Left hindlimb (tissue), 1 donor: Measurements from ENCODE around the gene UBR1.
"Not testable (repeated sequence)": the region's sequence is repeated elsewhere in the genome, so short reads cannot be mapped to it uniquely, and the experiment has no call there.

ENCODE experiments used
- DNase-seq: peaks from one replicate; pipeline ENCODE4 v3.0.0-alpha.2; 2018

Gene UBR1

DNA sequence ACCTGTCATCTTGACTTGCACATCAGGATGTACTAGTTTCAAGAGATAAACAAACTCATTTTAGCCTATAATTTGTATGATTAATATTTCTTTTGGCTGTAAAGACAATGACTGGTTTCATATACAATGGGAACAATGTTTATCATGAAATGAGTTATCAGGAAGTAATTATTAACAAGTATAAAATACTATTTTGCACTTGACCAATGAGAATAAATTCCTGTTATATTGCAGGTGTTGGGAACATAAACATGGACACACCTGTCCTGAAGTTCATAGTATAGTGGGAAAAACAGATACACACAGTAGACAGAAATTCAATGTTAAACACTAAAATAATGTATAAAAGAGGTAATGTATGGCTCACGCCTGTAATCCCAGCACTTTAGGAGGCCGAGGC, 56.9 kb downstream of the UBR1 start:
- no peak for DNase-seq

- DNase-seq = no peak
Observed at GRCh38 chr15:43046484-43046883, 59.4 kb downstream of the UBR1 start.

GRCh38 chr15:43042885-43043284, 63.0 kb downstream of the UBR1 start:
- no peak for DNase-seq

- DNase-seq = not testable (repeated sequence)
Observed at GRCh38 chr15:43041085-43041484, 64.8 kb downstream of the UBR1 start.

DNA sequence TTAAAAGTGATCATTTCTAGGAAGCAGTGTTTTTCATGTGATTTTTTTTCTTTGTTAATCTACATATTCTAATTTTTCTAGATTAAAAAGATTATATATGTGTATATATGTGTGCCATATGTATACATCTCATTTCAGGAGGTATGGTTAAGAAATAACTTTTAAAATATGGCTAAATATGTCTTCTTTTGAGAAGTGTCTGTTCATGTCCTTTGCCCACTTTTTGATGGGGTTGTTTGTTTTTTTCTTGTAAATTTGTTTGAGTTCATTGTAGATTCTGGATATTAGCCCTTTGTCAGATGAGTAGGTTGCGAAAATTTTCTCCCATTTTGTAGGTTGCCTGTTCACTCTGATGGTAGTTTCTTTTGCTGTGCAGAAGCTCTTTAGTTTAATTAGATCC, 70.6 kb downstream of the UBR1 start:
- DNase-seq = not testable (repeated sequence)

- no peak for DNase-seq
Observed at GRCh38 chr15:43029476-43029875, 76.4 kb downstream of the UBR1 start.

DNA sequence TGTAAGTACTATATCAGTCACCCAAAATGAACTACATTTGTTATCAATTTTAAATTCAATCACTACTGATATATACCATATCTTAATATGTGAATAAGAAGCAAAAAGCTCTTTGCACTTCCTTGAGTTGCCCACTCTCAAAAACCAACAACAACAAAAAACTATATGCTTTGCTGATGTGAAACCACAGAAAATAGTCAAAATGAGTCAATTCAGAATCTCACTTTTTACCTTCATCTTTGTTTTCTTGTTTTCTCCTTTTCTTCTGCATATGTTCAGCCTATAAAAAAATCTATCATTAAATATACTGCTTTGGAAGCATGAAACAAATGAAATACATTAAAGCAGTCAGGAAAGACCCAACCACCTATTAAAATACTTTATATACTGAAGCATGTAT, 80.7 kb downstream of the UBR1 start:
- DNase-seq = no peak

DNA sequence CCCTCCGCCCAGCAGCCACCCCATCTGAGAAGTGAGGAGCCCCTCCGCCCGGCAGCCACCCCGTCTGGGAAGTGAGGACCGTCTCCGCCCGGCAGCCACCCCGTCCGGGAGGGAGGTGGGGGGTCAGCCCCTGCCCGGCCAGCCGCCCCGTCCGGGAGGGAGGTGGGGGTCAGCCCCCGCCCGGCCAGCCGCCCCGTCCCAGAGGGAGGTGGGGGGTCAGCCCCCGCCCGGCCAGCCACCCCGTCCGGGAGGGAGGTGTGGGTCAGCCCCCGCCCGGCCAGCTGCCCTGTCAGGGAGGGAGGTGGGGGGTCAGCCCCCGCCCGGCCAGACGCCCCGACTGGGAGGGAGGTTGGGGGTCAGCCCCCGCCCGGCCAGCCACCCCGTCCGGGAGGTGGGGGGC, 91.2 kb downstream of the UBR1 start:
- DNase-seq = not testable (repeated sequence)

- DNase-seq = no peak
Observed at GRCh38 chr15:43009206-43009605, 96.6 kb downstream of the UBR1 start.

- no peak for DNase-seq
Observed at GRCh38 chr15:43008150-43008549, 97.7 kb downstream of the UBR1 start.

- DNase-seq = no peak
Observed at GRCh38 chr15:43007551-43007950, 98.3 kb downstream of the UBR1 start.

DNA sequence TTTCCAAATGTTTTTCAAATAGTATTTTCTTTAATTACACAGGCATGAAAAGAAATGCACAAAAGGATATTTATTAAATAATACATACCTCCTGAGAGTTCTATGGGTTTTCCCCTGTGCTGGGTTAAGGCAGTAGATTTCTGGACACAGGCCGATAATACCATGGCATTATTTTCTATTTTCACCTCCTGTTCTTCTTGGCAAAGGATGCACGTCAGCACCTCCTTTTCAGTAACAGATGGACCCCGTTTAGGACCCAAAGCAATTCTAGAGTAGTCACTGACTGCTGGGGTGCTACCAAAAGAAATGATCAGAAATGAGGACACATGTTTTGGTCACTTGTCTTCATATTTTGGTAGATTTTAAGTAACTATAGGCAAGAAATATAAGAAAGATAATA, 98.8 kb downstream of the UBR1 start:
- DNase-seq = no peak

DNA sequence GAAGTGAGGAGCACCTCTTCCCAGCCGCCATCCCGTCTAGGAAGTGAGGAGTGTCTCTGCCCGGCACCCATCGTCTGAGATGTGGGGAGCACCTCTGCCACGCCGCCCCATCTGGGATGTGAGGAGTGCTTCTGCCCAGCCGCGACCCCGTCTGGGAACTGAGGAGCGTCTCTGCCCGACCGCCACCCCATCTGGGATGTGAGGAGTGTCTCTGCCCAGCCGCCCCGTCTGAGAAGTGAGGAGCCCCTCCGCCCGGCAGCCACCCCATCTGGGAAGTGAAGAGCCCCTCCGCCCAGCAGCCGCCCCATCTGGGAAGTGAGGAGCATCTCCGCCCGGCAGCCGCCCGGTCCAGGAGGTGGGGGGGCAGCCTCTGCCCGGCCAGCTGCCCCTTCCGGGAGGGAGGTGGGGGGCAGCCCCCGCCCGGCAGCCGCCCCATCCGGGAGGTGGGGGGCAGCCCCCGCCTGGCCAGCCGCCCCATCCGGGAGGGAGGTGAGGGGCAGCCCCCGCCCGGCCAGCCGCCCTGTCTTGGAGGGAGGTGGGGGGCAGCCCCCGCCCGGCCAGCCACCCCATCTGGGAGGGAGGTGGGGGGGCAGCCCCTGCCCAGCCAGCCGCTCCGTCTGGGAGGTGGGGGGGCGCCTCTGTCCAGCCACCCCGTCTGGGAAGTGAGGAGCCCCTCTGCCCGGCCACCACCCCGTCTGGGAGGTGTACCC, 100.8 kb downstream of the UBR1 start:
- not testable (repeated sequence) for DNase-seq

DNA sequence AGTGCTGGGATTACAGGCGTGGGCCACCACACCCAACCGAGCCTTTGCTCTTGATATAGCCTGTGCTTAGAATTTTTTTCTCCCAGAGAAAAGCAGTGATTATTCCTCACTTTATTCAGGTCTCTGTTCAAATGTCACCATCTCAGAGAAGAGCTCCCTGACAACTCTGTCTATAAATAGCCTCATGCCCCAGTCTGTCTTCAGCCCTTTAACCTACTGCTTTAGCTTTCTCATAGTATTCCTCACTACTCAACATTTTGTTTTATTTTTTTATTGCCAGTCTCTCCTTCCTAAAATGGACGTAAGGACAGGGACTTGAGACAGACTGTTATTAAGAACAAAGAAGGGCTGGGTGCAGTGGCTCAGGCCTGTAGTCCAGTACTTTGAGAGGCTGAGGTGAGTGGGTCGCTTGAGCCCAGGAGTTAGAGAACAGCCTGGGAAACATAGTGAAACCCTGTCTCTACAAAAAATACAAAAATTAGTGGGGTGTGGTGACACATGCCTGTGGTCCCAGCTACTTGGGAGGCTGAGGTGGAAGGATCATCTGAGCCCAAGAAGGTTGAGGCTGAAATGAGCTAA, 106.5 kb downstream of the UBR1 start:
- no peak for DNase-seq

DNA sequence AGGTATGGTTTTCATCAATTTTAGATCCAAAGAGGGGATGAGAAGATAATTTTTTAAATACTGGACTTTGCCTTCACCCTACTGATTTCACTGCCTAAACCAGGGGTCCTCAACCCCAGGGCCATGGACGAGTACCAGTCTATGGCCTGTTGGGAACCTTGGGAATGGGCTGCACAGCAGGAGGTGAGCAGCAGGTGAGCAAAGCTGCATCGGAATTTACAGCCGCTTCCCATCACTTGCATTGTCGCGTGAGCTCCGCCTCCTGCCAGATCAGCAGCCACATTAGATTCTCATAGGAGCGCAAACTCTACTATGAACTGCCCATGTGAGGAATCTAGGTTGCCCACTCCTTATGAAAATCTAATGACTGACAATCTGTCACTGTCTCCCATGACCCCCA, 109.0 kb downstream of the UBR1 start:
- DNase-seq = no peak

DNA sequence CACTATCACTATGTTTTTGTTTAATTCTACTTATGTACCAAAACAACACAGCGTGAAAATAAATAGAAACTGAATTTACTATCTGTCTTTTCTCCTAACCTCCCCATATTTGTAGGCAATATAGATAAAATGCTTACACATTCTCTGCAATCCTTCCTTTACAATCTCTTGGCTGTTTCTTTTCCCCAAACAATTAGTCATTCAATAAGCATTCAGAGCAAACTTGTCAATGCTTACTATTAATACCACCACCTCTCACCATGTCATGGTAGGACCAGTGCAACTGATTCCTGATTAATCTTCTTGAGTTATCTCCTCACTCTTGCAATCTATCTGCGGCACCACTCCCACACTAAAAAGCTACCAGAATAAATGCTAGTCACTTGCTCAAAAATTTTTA, 111.3 kb downstream of the UBR1 start:
- DNase-seq = no peak

DNA sequence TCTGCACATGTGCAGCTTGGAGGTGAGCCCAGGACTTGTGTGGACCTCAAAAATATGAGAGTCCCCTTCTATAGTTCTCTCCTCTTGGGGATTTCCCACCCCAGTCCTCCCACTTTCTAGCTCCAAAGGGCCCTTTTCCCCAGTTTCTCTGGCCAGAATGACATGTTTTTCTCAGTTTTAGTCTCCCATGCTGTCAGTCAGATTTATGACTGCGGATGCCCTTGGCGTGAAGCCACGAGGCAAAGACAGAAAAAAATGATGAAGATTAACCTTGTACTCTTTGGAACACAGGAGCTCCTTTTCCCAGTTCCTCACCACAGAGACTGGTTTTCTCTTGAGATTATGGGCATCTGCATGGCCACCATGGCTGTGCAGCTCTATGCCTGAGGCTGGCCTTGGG, 113.2 kb downstream of the UBR1 start:
- no peak for DNase-seq

- DNase-seq = no peak
Observed at GRCh38 chr15:42986693-42987342, 119.0 kb downstream of the UBR1 start.

DNA sequence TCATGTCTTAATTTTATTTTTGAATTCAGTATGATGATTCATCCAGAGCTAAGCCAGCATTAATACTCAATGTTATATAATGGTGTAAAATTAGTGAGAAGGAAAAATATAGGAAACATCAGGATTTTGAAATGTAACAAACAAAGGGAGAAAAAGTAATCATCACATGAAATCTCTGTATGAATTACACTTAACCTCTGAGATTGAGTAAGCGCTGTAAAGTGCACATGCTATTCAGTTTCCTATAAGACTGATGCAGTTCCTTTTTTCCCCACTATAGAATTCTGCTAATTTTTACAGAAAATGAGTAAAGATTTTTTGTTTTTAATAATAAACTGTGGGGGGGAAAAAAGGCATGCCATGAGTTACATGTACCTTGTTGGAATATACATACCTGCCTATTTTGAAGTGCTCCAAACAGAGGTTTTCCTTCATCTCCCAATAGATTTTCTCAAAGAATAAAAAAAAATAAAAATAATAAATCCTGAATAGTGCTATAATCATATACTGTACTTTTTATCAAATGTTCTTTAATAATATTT, 121.3 kb downstream of the UBR1 start:
- no peak for DNase-seq

GRCh38 chr15:42979113-42979512, 126.7 kb downstream of the UBR1 start:
- not testable (repeated sequence) for DNase-seq

- no peak for DNase-seq
Observed at GRCh38 chr15:42974202-42974862, 131.5 kb downstream of the UBR1 start.

DNA sequence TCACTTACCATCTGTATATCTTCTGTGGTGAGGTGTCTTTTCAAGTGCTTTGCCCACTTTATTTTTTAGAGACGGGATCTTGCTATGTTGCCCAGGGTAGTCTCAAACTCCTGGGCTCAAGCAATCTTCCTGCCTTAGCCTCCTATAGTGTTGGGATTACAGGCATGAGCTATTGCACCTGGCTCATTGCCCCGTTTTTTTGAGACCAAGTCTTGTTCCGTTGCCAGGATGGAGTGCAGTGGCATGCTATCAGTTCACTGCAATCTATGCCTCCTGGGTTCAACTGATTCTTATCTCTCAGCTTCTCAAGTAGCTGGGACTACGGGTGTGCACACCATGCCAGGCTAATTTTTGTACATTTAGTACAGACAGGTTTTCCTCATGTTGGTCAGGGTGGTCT, 132.7 kb downstream of the UBR1 start:
- no peak for DNase-seq

- no peak for DNase-seq
Observed at GRCh38 chr15:42971830-42972229, 134.0 kb downstream of the UBR1 start.

GRCh38 chr15:42964476-42964875, 141.4 kb downstream of the UBR1 start:
- no peak for DNase-seq
